HG03460 (cell line): ENCODE measurements around the gene MTG2.

Source experiments
- ATAC-seq: cut with Tn5 transposase; IDR thresholded peaks from one replicate; pipeline ENCODE4 v1.9.1; 2021; ENCODE audit not compliant: unreplicated experiment

Gene MTG2

GRCh38 chr20:62160876-62161275 lies 22.0 kb upstream of the MTG2 start:
- no peak for ATAC-seq

DNA sequence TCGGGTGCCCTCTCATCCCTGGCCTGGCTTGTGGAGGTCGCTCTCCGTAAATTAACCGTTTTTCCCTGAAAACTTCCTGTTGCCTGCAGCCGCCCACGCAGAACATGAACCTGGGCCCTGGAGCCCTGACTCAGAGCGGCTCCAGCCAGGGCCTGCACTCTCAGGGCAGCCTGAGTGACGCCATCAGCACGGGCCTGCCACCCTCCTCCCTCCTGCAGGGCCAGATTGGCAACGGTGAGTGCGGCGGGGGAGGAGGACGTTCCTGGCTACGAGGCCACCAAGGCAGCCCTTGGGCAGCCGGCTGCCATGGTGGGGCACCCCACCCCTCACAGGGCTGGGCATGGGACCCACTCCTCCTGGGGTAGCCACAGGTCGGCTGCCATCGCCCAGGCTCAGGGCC lies 21.5 kb upstream of the MTG2 start:
- no peak for ATAC-seq

GRCh38 chr20:62162765-62163484 lies 19.9 kb upstream of the MTG2 start:
- no peak for ATAC-seq

DNA sequence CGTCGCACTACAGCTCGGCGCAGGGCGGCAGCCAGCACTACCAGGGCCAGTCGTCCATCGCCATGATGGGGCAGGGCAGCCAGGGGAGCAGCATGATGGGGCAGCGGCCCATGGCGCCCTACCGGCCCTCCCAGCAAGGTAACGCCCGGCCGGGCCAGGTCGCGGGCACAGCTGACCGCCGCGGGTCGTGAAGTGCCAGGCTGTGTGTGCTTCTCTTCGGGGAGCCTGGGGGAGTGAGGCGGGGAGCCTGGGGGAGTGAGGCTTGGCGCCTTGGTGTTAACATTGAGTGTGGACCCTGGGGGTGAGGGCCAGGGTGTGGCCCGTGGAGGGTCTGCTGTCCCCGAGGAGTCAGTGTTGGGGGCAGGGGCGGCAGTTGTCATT lies 19.4 kb upstream of the MTG2 start:
- no peak for ATAC-seq

GRCh38 chr20:62163986-62164762 lies 18.7 kb upstream of the MTG2 start:
- no peak for ATAC-seq

DNA sequence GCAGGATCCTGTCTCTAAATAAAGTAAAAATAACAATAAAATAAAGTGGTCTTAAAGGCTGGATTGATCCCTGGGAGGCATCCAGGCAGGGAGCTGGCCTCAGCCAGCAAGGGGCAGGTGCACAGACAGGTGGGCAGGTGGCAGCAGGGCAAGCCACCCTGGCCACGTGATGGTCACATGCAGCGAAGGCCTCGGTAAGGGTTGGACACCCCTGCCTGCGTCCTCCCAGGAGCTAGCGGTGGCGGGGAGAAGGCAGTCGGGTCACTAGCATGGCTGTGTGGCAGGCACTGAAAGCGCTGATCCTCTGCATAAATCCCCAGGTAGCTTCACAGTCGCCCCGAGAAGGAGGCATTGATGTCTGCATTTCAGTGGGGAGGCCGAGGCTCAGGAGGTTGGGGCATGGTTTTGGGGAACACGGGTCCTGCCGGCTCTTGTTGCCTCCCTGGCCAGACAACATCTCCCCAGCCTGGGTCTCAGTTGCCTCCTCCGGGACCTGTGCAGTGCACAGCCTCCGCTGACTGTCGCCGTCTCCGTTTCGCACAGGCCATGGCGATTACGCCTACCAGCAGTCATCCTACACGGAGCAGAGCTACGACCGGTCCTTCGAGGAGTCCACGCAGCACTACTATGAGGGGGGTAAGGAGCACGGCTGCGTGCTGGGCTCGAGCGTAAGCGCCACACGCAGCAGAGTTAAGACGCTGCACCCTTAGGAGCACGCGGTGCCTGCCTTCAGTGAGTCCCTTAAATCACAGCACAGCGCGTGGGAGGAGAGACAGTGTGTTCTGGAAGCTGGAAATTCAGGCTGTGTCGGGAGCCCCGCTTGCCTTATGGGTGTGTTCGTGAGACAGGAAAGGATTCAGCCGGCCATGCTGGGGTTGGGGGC lies 17.7 kb upstream of the MTG2 start:
- no peak for ATAC-seq

- no peak for ATAC-seq
These were observed 16.9 kb upstream of the MTG2 start for GRCh38 chr20:62165762-62166399.

DNA sequence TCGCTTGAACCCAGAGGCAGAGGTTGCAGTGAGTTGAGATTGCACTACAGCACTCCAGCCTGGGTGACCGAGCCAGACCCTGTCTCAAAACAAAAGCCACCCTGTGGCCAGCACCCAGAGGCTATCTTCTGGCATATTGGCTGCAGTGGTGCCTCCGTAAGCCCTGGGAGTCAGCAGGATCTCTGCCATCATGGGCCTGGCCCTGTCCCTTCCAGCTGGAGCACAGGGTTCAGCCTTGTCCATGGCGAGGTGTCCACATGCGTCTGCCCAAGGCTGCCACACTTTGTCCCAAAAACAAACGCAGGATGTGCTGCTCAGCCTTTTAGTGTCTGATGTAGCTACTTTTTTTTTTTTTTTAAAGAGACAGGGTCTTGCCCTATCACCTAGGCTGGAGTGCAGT lies 15.4 kb upstream of the MTG2 start:
- ATAC-seq: no peak

GRCh38 chr20:62168061-62168460 lies 14.8 kb upstream of the MTG2 start:
- no peak for ATAC-seq

GRCh38 chr20:62168890-62169435 lies 13.9 kb upstream of the MTG2 start:
- ATAC-seq: no peak

DNA sequence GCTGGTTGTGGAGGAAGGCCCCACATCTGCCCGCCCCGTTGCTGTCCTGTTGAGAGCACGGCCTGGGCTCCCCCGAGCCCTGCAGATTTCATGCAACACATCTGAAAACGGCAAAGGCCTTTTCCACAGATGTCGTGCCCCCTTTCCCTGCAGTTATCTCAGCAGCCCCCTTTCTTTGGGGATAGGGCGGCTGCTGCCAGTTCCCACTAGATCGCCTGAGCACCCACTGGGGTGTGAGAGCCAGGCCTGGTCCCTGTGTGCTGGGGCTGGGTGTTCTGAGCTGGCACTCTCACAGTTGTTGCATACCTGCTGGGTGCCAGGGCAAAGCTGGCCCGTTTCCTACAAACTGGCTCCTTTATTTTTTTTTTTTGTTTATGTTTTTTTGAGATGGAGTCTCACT lies 12.3 kb upstream of the MTG2 start:
- ATAC-seq: no peak

DNA sequence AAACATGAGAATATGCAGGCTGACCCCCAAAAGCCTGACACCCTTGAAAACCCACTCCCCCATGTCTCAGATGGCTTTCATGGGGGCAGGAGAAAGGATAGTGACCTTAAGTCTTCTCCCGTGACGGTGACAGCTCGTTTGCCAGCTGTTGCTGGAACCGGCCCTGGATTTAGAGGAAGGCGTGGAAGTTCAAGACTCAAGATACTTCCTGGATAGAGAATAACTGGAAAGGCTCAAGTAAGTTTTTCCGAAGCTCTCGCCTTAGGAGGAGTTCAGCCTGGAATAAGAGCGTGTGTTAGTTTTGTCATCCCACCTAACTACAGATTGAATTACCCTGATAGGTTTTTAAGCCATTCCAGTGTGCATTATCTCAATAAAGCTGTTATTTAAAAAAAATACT lies 11.6 kb upstream of the MTG2 start:
- ATAC-seq: no peak

DNA sequence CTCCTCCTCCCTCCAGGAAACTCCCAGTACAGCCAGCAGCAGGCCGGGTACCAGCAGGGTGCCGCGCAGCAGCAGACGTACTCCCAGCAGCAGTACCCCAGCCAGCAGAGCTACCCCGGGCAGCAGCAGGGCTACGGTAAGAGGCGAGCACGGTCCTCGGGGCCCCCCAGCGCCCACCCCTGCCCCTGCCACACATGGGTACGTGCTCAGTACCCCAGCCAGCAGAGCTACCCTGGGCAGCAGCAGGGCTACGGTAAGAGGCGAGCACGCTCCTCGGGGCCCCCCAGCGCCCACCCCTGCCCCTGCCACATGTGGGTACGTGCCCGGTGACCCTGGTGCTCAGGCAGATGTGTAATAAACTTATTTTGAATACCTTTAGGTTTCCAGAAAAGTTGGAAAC lies 10.2 kb upstream of the MTG2 start:
- ATAC-seq: no peak

DNA sequence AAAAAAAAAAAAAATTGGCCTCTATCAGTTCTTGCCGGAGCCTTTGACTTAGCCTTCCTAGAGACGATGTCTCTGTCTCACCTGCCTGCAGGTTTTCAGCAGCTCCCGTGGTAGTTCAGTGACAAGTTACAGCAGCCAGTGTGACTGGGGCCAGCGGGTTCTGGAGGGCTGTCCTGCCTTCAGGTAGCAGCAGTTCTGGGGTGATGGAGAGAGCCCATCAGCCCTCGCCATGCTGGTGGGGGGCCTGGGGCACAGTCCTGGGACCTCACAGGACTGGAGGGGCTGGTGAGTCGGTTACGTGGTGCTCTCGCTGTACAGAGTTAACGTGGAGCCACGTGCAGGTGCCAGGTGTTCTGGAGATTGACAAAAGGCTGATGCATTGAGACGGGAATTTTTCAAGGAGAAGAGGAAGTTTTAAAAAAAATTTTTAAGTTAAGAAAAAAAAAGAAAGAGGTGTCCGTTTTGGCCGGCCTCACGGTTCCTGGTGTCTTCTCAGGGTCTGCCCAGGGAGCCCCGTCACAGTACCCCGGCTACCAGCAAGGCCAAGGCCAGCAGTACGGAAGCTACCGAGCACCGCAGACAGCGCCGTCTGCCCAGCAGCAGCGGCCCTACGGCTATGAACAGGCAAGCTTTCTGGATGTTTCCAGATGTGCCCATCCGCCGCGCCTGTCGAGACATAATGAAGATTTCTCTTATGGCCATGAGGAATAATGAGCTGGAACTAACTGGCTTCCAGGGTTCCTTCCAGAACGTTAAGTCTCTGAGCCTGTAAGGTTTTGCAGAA lies 8.6 kb upstream of the MTG2 start:
- no peak for ATAC-seq

DNA sequence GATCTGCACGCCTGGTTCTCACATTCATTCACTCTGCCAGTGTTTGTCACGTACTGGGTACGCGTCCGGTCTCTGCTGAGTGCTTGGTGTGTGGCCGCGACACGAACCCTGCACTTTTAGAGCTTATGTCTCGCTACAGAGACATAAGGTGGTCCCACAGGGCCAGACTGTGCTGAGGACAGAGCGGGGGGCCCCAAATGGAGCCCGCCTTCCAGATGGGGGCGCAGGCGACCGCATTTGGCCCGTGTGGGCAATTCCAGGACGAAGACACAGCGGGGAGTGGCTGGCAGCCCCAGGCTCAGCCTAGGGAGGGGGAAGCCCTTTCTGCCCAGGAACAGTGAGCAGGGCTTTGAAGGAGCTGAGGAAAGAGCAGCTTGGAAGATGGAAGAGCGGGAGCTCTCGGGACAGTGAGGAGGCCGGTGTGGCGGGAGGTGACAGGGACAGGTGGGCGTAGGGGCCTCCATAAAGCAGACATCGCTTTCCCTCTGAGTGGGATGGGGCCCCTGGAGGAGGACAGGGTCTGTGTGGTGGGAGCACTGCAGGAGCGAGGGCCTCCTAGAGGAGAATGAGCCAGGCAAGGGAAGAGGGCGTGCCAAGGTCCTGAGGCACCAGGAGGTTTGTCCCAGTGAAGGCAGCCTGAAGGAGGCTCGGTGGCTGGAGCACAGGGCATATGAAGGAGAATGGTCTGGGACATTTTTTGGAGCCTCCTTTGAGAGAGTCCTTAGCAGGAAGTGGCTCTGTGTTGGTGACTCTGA lies 7.8 kb upstream of the MTG2 start:
- no peak for ATAC-seq

GRCh38 chr20:62175711-62176110 lies 7.1 kb upstream of the MTG2 start:
- ATAC-seq: no peak

GRCh38 chr20:62176866-62177265 lies 6.0 kb upstream of the MTG2 start:
- ATAC-seq: no peak

- ATAC-seq: no peak
These were observed 5.5 kb upstream of the MTG2 start for GRCh38 chr20:62177307-62177706.
